HAP-1 (cell line): ENCODE measurements around the gene COL6A5.
"Not testable (repeated sequence)": the region's sequence is repeated elsewhere in the genome, so short reads cannot be mapped to it uniquely, and the experiment has no call there.

Experiments
- DNase-seq, 2 experiments: peaks; one replicate each; pipeline ENCODE4 v3.0.0-alpha.2; 2016 to 2020; ENCODE audit warnings: low spot score in 2 of 2
- H3K27me3 ChIP-seq: fragments of 250-450 bp; sonication (Bioruptor Pico); 2 replicates; pipeline ENCODE4 v1.5.1; 2020; ENCODE audit warnings: low read depth, mild to moderate bottlenecking, moderate library complexity
- H3K36me3 ChIP-seq: fragments of 250-450 bp; sonication (Bioruptor Pico); replicated peaks from 2 replicates; pipeline ENCODE4 v1.5.1; 2020; ENCODE audit warnings: mild to moderate bottlenecking
- H3K4me1 ChIP-seq: fragments of 250-450 bp; sonication (Bioruptor Pico); 2 replicates; pipeline ENCODE4 v1.5.1; 2020; ENCODE audit warnings: mild to moderate bottlenecking
- H3K4me3 ChIP-seq: fragments of 250-450 bp; sonication (Bioruptor Pico); 2 replicates; pipeline ENCODE4 v1.5.1; 2020; ENCODE audit warnings: mild to moderate bottlenecking, moderate library complexity
- H3K9me3 ChIP-seq: fragments of 250-450 bp; sonication (Bioruptor Pico); 2 replicates; pipeline ENCODE4 v1.5.1; 2020; ENCODE audit warnings: mild to moderate bottlenecking, moderate library complexity
- in situ Hi-C: fragments of 300-500 bp; cut with MboI; formaldehyde crosslinking; loops from 3 replicates; pipeline ENCODE4 v1.14.3; 2020; ENCODE audit warnings: low sequenced_read_pairs, inconsistent platforms, mixed read lengths

The COL6A5 gene, protein sequence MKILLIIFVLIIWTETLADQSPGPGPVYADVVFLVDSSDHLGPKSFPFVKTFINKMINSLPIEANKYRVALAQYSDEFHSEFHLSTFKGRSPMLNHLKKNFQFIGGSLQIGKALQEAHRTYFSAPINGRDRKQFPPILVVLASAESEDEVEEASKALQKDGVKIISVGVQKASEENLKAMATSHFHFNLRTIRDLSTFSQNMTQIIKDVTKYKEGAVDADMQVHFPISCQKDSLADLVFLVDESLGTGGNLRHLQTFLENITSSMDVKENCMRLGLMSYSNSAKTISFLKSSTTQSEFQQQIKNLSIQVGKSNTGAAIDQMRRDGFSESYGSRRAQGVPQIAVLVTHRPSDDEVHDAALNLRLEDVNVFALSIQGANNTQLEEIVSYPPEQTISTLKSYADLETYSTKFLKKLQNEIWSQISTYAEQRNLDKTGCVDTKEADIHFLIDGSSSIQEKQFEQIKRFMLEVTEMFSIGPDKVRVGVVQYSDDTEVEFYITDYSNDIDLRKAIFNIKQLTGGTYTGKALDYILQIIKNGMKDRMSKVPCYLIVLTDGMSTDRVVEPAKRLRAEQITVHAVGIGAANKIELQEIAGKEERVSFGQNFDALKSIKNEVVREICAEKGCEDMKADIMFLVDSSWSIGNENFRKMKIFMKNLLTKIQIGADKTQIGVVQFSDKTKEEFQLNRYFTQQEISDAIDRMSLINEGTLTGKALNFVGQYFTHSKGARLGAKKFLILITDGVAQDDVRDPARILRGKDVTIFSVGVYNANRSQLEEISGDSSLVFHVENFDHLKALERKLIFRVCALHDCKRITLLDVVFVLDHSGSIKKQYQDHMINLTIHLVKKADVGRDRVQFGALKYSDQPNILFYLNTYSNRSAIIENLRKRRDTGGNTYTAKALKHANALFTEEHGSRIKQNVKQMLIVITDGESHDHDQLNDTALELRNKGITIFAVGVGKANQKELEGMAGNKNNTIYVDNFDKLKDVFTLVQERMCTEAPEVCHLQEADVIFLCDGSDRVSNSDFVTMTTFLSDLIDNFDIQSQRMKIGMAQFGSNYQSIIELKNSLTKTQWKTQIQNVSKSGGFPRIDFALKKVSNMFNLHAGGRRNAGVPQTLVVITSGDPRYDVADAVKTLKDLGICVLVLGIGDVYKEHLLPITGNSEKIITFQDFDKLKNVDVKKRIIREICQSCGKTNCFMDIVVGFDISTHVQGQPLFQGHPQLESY (N-terminal part only)

DNA sequence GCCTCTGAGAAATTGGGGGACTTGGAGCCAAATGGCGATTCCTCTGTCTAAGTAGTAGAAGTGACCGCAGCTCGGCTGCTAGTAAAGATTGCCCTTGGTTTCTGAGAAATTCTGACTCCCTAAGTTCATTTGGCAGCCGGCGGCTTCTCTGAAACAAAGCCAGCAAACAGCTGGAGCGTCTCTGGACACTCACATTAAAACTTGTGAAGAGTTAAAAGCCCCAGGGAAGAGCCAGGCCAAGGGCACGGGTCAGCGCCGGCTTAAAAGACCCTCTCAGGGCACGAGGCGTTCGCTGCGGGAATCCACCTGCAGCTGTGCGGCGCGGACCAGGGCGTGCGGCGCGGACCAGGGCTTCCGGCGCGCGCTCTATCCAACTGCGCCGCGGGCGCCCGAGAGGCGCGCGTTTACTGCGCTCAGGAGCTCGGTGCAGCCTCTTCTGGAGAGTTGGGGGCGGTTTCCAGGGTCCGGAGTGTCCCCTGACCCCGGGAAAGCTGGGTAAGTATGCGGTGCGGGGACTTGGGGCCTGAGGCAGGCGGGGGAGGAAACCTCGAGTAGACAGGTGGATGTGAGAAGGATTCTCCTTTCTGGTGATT lies at the start of gene COL6A5:
Gene COL6A5, plus strand, starts transcription at position 186 of the 593 bp plus-strand sequence. CDS start 27,967 bp downstream, outside the sequence.
- no peak within 1 kb of the TSS for H3K4me3 ChIP-seq
- H3K36me3 ChIP-seq, result no peaks in the 10 kb centered on the region
- in situ Hi-C loops, result no loop called here
- H3K27me3 ChIP-seq, result peaks cover 10% of the 10 kb centered on the region; the same call in 1 of the 2 replicates
- no peaks in the 10 kb centered on the region for H3K9me3 ChIP-seq
- no peaks in the 10 kb centered on the region for H3K4me1 ChIP-seq
- no peak for DNase-seq

DNA sequence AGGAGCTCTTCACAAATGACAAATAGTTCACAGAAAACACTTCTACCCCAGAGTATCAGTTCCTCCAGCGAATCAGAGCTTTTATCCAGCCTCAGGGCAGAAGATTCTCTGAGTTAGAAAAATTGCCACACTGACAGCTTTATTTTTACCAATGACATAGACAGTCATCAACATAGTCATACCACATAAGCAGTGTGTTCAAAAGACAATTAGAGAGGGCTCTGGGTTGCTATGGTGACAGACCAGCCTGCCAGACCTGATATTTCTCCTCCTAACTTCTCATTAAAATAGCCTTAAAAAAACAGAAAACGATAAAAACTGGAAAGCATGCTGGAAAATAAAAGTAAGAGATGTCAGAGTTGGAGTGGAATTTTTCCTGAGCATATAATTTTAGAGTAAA lies 45.9 kb upstream of the COL6A5 start:
- in situ Hi-C loops, result no loop called here
- no peaks in the 10 kb centered on the region for H3K27me3 ChIP-seq
- H3K9me3 ChIP-seq, result no peaks in the 10 kb centered on the region
- no peak overlapping the region for H3K4me3 ChIP-seq
- no peak for DNase-seq
- no peaks in the 10 kb centered on the region for H3K36me3 ChIP-seq
- H3K4me1 ChIP-seq, result no peaks in the 10 kb centered on the region

DNA sequence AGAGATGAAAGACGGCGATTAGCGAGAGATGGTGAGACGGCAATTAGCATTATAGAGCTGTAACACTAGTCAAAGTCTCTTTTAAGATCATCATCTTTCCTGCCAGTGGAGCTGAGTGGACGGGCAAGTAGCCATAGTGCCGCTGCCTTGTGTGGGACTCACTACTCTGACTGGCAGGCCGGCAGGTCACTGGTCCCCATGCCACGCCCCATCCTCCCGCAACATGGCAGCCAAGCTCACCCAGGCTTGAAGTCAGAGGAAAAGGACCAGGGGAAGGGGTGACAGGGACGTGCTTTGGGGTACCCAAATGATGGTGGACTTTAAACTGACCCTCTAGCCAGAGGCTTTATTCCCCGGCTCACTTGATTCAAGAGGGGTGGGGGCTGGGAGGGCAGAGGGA lies 44.6 kb upstream of the COL6A5 start:
- no peak overlapping the region for H3K4me3 ChIP-seq
- H3K9me3 ChIP-seq, result no peaks in the 10 kb centered on the region
- no peaks in the 10 kb centered on the region for H3K27me3 ChIP-seq
- DNase-seq, result no peak
- in situ Hi-C loops, result no loop called here
- no peaks in the 10 kb centered on the region for H3K4me1 ChIP-seq
- H3K36me3 ChIP-seq, result no peaks in the 10 kb centered on the region

DNA sequence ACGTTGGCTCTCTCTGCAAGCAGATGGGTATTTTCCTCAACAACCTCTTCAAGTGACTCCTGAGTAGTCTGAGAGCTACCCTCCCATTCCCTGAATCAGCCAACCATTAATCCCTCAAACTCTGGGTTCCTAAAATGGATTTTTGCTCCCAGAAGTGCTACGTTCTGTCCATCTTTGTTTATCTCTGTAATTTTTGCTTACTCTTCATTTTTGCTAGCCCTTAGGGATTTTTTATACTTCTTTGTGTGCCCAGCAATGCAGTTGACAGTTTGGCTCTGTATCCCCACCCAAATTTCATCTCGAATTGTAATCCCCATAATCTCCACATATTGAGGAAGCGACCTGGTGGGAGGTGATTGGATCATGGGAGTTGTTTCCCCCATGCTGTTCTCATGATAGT lies 35.4 kb upstream of the COL6A5 start:
- no peak for DNase-seq
- Histone ChIP-seq H3K9me3 (no peaks in the 10 kb centered on the region), H3K36me3 (no peaks in the 10 kb centered on the region), H3K27me3 (no peaks in the 10 kb centered on the region), H3K4me3 (no peak overlapping the region), H3K4me1 (no peaks in the 10 kb centered on the region)
- in situ Hi-C loops, result no loop called here

DNA sequence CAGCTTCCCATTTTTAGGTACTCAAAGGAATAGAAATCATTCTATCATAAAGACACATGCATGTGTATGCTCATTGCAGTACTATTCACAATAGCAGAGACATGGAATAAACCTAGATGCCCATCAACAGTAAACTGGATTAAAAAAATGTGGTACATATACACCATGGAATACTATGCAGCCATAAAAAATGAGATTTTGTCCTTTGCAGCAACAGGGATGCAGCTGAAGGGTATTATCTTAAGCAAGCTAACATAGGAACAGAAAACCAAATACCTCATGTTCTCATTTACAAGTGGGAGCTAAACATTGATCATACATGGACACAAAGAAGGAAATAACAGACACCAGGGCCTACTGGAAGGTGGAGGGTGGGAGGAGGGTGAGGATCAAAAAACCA lies 33.1 kb upstream of the COL6A5 start:
- H3K27me3 ChIP-seq, result no peaks in the 10 kb centered on the region
- H3K4me3 ChIP-seq, result no peak overlapping the region
- H3K4me1 ChIP-seq, result no peaks in the 10 kb centered on the region
- no peaks in the 10 kb centered on the region for H3K9me3 ChIP-seq
- in situ Hi-C loops, result no loop called here
- H3K36me3 ChIP-seq, result no peaks in the 10 kb centered on the region
- DNase-seq, result no peak

DNA sequence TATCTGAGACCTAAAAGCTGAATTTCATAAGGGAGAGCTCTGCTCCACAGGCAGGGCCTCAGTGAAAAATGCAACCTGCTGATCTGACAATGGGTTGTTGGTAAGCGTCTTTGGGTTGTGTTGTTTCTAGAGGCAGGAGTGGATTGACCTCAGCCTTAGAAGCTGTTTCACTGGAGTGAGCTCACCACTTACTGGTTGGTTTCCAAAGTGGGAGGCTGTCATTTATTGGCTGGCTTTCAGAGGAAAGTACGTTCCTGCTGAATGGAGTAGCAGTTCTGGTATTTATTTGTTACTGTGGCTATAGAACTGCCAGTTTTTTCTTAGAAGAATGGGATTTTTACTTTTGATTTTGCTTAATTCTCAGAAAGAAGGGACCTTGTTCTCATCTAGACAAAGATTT lies 29.3 kb upstream of the COL6A5 start:
- Histone ChIP-seq H3K36me3 (no peaks in the 10 kb centered on the region), H3K27me3 (no peaks in the 10 kb centered on the region), H3K4me3 (no peak overlapping the region), H3K4me1 (no peaks in the 10 kb centered on the region), H3K9me3 (no peaks in the 10 kb centered on the region)
- DNase-seq, result no peak
- in situ Hi-C loops, result no loop called here

DNA sequence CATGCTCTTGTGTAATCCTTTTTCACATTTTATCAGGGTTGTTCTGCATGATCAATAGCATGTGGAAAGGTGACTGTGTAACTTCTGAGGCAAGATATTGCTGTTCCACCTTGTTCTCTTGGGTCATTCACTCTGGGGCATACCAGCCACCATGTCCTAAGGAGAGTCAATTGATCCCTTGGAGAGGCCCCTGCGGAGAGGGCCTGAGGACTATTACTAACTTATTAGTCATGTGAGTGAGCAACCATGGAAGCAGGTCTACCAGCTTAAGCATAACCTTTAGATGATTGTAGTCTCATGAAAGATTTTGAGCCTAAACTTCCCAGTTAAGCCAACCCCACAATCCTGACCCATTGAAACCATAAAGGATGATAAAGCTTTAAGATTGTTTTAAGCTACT lies 22.0 kb upstream of the COL6A5 start:
- no peaks in the 10 kb centered on the region for H3K36me3 ChIP-seq
- in situ Hi-C loops, result no loop called here
- DNase-seq, result no peak

DNA sequence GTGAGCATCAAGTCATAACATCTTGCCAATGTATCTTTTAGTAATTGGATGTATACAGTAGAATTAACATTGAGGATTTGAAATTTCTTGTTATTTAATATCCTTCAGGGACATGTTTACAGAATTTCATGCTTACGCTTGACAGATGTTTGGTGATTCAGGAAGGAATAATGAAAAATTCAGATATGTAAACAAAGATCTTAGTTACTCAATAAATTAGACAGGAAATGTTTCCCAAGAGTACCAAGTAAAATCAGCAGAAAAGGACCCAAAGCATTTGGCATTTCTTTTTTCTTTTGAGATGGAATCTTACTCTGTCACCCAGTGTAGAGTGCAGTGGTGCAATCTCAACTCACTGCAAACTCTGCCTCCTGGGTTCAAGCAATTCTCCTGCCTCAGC lies 4.7 kb upstream of the COL6A5 start:
- in situ Hi-C loops, result no loop called here
- no peak for DNase-seq
- Histone ChIP-seq H3K9me3 (no peaks in the 10 kb centered on the region), H3K36me3 (no peaks in the 10 kb centered on the region), H3K27me3 (peaks cover 10% of the 10 kb centered on the region; the same call in 1 of the 2 replicates), H3K4me3 (no peak overlapping the region), H3K4me1 (no peaks in the 10 kb centered on the region)

More for the DNA sequence above, 22.0 kb upstream of the COL6A5 start:
- H3K4me3 ChIP-seq, result no peak overlapping the region
- no peaks in the 10 kb centered on the region for H3K27me3 ChIP-seq
- H3K4me1 ChIP-seq, result no peaks in the 10 kb centered on the region
- no peaks in the 10 kb centered on the region for H3K9me3 ChIP-seq

DNA sequence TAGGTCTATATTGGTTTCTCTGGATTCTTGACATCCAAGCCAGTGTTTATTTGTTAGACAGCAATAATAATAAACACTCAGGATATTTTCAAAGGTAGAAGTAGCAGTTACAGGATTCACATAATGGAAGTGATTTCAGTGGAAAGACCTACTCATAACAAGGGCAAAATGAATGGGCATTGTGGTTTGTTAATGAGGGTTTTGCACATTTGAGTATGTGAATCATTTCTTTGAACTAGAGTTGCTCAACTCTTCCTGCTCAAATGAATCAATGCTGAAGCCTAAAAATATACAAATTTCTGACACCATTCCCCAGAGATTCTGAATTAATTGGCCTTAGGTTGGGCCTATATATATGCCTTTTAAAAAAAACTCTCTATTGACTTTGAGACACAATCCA lies 4.1 kb upstream of the COL6A5 start:
- no peak for DNase-seq
- Histone ChIP-seq H3K9me3 (no peaks in the 10 kb centered on the region), H3K4me3 (no peak overlapping the region), H3K4me1 (no peaks in the 10 kb centered on the region), H3K36me3 (no peaks in the 10 kb centered on the region), H3K27me3 (peaks cover 10% of the 10 kb centered on the region; the same call in 1 of the 2 replicates)
- in situ Hi-C loops, result no loop called here

DNA sequence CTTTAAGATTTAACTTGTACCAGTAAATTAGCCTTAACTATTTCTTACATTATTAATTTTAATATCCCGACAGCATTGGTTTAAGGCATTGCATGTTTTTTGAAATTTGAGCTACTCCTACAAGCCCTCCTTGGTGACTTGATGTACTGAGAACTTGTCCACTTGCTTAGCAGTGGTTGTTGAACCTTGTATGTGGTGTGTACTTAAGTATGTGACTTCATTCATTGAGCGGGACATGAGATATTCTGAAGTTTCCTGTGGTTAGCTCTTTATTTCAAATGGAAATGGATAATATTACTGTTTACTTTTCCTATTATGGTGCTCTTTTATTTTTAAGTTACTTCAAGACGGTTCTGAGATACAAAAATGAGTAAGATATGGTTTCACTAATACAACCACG lies 3.6 kb upstream of the COL6A5 start:
- Histone ChIP-seq H3K9me3 (no peaks in the 10 kb centered on the region), H3K27me3 (peaks cover 10% of the 10 kb centered on the region; the same call in 1 of the 2 replicates), H3K4me3 (no peak overlapping the region), H3K36me3 (no peaks in the 10 kb centered on the region), H3K4me1 (no peaks in the 10 kb centered on the region)
- in situ Hi-C loops, result no loop called here
- DNase-seq, result no peak

DNA sequence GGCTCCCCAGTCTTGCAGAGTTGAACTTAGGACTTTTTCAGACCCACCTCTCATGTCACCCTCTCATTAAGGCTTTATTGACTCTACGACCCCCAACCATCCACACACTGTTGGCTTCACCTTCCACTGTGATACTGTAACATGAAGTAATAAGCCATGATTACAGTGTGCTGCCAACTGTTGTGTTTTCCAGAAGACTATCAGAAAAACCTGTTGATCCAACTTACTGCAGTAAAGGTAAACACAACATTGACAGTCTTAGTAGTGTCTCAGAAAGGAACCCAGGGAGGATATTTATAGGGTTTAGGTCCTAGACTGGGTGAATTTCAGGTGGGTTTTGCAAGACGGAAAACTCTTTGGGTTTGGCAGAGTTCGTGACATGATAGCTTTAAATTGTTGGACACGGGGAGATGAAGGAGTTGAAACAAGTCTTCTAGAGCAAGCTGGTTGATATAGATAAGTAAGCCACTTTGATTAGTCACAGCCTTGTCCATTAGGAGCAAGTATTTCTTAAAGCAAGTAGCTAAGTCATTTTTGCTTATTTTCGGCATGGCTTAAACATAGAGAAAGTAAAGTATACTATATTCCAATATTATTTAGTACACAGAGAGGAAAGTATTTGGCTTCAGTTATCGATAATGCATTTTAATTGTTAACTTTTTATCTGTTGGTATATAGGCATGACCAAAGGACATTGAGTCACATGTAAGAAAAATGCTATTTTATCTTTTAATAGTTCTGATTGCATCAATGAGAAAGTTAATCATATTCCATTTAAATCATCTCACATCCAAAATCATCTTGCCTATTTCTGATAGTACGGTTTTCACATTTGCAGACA lies 2.4 kb upstream of the COL6A5 start:
- no peaks in the 10 kb centered on the region for H3K4me1 ChIP-seq
- H3K27me3 ChIP-seq, result peaks cover 10% of the 10 kb centered on the region; the same call in 1 of the 2 replicates
- no peak for DNase-seq
- no peaks in the 10 kb centered on the region for H3K36me3 ChIP-seq
- no peak overlapping the region for H3K4me3 ChIP-seq
- no peaks in the 10 kb centered on the region for H3K9me3 ChIP-seq
- in situ Hi-C loops, result no loop called here

DNA sequence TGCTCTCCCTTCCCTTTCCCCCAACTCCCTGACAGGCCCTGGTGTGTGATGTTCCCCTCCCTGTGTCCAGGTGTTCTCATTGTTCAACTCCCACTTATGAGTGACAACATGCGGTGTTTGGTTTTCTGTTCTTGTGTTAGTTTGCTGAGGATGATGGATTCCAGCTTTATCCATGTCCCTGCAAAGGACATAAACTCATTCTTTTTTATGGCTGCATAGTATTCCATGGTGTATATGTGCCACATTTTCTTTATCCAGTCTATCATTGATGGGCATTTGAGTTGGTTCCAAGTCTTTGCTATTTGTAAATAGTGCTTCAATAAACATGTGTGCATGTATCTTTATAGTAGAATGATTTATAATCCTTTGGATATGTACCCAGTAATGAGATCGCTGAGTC lies 2.8 kb downstream of the COL6A5 start:
- DNase-seq, in situ Hi-C loops, H3K27me3 ChIP-seq, H3K4me3 ChIP-seq, H3K36me3 ChIP-seq, H3K9me3 ChIP-seq, H3K4me1 ChIP-seq: not testable (repeated sequence)

DNA sequence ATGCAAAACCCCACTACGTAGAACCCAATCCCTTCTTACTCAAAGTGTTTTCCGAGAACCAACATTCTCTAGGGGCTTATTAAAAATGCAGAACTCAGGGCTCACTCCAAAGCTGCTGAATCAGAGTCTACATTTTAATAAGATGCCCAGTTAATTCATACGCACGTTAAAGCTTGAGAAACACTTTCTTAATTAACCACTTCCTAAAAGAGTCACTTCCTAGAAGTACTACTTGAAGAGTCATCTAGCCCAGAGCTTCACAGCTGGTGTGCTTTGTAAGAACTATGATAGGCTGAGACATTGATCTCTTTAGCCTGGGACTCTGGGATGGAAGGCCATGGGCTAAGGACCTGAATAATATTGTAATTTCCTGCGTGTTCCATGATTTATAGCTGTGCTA lies 9.0 kb downstream of the COL6A5 start:
- in situ Hi-C loops, result no loop called here
- no peak for DNase-seq

More for the DNA sequence above, 9.0 kb downstream of the COL6A5 start:
- H3K36me3 ChIP-seq, result no peaks in the 10 kb centered on the region
- no peaks in the 10 kb centered on the region for H3K9me3 ChIP-seq
- H3K4me1 ChIP-seq, result no peaks in the 10 kb centered on the region
- no peaks in the 10 kb centered on the region for H3K27me3 ChIP-seq
- no peak overlapping the region for H3K4me3 ChIP-seq
